Measurements from ENCODE around the gene SEC31A.

Gene SEC31A

DNA sequence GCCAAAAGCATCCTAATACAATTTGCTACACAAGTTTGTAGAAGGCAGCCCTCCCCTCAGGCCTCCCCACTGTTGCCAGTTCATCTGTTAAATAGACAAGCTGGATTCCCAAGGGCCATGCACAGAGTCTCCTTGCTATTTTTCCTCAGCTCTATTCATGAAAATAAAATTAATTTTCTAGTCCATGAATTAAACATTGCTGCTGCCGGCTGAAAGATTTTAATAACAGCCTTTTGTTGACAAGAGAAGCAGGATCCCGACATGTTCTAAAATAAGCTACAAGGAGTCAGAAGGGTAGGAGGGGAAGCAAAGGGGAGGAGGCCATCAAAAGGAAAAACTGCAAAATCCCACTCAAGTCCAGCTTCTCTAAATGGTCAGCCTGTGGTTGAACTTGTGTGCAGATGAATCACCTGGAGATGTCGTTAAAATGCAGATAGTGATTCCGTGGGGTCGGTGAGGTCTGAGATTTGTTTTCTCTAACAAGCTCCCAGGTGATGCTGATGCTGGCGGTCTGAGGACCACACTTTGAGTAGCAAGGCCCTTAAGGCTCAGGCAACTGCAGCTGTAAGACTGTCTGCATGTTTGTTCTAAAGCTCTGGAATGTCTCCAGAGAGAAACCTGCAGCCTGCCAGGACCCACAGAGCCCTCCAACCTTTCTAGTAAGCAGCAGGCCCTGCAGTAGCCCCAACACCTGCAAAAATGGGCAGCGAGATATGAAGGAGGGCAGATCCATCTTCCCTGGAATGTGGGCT is 101.8 kb downstream of the SEC31A start:
- DNase-seq: no peak

DNA sequence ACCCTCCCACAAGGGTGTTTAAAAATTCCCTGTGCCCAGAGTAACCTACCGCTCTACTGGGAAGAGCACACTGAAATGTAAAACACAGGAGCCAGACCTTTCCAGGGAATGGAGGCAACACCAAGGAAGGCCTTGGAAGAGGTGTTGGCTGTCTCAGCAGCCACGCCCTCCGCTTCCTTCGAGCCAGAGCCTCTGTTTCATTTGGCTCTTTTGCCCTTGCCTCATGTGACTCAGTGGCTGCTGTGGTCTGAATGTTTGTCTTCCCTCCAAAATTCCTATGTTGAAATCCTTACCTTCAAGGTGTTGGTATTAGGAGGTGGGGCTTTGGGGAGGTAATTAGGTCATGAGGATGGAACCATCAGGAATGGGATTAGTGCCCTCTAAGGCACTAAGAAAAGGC is 103.6 kb downstream of the SEC31A start:
- no peak for DNase-seq

DNA sequence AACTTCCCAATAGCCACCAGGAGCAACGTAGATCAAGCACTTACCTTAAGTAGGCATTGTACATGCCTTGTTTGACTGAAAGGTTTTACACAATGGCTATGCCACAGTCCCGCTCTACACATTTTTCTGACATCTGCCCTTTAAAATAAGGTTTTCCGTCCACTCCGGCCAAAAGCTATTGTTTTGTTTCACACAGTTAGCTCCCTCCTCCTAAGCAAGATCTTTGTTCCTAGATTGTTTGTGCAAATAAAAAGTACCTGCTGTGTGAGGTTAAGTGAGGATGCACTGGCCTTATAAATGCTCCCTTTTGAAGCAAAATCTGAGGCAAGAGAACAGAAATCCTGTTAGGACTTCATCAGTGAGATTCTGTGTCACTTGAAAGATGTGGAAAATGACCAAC is 104.1 kb downstream of the SEC31A start:
- DNase-seq: no peak

GRCh38 chr4:82785611-82786400 is 105.1 kb downstream of the SEC31A start:
- DNase-seq: no peak

DNA sequence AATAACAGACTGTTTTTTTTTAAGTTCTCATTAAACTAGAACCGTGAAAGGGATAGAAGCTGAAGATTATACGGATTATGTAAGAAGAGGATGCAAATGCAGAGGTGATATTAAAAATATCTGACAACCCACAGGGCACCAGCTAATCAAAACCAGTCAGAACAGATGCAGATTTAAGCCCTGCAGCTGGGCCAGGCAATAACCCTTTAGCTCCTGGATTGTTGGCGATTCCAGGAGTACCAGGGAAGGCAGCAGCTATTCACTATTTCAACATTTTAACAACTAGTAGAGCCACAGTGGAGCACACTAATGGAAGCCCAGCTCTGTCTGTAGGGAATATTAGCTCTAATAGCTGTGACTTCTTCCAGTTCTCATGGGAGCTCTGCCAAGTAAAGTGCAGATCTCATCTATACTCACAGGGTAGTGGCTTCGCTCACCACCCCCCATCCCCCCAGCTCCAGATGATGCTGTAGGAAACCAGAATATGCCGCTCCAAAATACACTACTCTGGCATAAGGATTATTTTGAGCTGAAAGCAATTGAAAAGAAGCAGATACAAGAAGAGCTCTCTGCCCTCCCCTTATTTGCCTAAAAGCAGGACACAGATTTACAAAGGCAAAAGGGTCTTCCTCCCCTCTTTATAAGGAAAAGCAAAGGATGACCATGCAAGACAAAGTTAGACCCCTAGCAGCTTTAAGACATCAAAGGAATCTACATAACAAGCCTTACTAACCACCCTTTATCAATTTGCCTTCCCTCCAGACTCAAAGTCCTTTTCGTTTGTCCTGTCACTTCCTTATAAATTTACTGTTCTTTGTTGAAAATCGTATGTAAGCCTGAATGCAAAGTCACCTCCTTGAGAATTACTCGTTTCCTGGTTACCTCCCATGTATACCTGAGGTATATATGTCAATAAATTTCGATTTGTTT is 106.0 kb downstream of the SEC31A start:
- DNase-seq: no peak

DNA sequence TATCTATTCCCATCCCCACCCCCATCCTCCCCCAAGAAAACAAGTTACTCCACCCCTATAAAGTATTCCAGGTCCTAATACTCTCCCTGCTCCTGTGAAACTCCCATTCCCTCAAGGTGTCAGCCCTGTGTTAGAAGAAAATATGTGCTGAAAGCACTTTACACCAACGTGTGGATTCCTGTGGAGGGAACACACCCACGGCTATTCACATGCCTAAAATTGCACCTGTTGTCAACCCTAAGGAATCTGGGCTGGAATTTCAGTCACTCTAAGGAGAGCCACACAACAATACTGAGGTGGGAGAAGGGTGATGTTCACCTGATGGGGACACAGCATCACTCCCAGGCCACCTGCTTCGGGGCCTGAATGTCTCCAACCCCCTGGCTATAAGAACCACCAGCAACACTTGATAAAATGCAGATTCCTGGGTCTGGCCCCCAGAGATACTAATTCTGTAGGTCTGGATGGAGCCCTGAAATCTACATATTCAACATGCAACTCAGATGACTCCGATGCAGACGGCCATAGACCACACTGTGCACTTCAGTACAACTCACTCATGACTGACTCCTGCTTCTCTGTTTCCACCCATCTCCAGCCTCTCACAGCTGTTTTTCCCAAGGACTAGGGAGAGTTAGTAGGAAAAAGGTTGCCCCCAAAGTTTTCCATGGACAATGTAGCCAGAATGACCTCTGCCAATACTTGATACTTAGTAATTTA is 108.2 kb downstream of the SEC31A start:
- DNase-seq: no peak

- DNase-seq: no peak
Observed at GRCh38 chr4:82780752-82781231, 110.2 kb downstream of the SEC31A start.

GRCh38 chr4:82780170-82780751 is 110.7 kb downstream of the SEC31A start:
- DNase-seq: no peak

DNA sequence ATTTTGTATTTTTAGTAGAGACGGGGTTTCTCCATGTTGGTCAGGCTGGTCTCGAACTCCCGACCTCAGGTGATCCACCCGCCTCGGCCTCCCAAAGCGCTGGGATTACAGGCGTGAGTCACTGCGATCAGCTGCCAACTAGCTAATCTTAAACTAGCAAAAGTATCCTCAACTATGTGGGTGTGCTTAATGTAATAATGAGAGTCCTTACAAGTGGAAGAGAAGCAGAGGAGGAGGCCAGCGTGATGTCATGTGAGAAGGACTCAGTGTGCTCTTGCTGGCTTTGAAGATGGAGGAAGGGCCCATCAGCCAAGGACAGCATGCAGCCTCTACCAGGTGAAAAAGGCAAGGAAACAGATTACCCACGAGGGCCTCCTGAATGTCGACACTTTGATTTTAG is 111.9 kb downstream of the SEC31A start:
- DNase-seq: no peak

- no peak for DNase-seq
Observed at GRCh38 chr4:82777857-82778525, 113.0 kb downstream of the SEC31A start.

GRCh38 chr4:82776925-82777542 is 113.9 kb downstream of the SEC31A start:
- DNase-seq: no peak

DNA sequence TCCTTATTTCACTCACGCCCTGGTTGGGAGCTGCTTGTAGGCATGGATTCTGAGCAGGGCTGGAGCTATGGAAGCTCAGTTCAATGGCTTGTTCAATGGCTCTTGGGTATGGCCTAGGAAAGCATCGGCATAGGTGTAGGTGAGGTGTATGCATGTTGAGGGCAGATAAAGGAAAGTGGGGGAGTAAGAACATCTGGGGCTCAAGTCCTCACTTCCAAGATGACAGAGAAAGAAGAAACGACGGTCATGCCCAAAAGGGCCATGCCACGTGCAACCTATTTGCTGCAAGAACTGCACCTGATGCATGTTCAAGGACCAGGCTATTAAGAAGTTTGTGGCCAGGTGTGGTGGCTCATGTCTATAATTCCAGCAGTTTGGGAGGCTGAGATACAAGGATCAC is 115.7 kb downstream of the SEC31A start:
- no peak for DNase-seq

DNA sequence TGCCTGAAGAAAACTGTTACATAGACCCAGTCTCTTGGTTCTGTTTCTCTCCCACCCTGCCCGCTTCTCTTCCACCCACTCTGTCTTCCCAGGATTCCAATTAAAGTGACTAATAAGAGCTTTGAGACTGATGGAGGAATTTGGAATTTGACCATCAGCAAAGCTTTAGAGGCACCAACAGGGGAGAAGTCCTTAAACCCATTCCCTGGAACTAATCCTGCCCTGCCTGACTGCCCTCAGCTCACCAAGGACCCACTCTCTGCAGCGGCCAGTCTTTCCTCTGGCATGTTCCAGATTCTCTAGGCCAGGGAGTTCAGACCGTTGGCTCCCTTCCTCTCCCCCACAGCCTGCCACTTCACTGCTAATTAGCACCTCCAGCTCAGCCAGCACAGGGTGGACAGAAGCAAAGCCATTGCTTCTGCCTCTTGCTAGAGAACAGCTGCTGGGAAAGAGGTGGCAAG is 116.2 kb downstream of the SEC31A start:
- DNase-seq: no peak

- DNase-seq: no peak
Observed at GRCh38 chr4:82773057-82773456, 117.9 kb downstream of the SEC31A start.

DNA sequence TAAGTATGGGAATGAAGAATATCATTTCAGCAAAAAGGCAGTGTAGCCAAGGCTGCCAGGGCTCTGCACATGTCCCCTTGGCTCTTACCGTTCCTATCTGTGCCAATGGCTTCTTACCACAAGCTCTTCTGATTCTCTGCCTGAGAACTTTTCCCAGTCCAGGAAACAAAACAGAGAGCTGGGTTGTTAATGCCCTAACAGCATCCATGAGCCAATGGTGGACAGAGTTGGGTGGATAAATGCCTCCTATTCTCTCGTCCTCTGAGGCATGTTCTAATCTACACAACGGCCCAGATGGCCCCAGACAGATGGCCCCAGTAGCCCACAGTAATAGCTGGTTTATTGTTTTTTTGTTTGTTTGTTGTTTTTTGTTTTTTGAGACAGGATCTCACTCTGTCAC is 120.3 kb downstream of the SEC31A start:
- DNase-seq: no peak

All from T-helper 2 cell (primary cell).